Caco-2 (cell line): ENCODE results near the gene PGA3. TPM values are rescaled to one million over a fixed set of nuclear protein-coding genes. Genes with fewer than 3 reads are reported as not detected.

Source experiments
- BruUV-seq: library from RNA; stranded (reverse); fragments of 400-500 nt; replicated peaks from 2 replicates; lab custom pipeline; 2021; lab: Mats Ljungman, UMichigan
- CTCF ChIA-PET: fragments of 300-600 bp; sonication (Branson Sonifier 250); formaldehyde crosslinking; loops from one replicate; lab custom pipeline; 2022; ENCODE audit warnings: antibody characterized with exemption; lab: Charles Lee
- POLR2A ChIA-PET: fragments of 300-600 bp; sonication (Branson Sonifier 250); formaldehyde crosslinking; loops from one replicate; lab custom pipeline; 2022; ENCODE audit warnings: antibody characterized with exemption; lab: Charles Lee
- DNase-seq, 2 experiments: peaks; one replicate each; pipeline versions ENCODE4 v3.0.0 to v3.0.0-alpha.2; 2020 to 2022
- H3K27me3 ChIP-seq: replicated peaks from 2 replicates; pipeline ENCODE4 v1.6.0; 2011; ENCODE audit warnings: low read length; ENCODE audit not compliant: control insufficient read depth, insufficient read depth
- H3K36me3 ChIP-seq: 2 replicates; pipeline ENCODE4 v1.5.1; 2011; ENCODE audit warnings: low read length; ENCODE audit not compliant: control insufficient read depth, insufficient read depth
- H3K4me1 ChIP-seq: fragments of 250-450 bp; sonication (Bioruptor Pico); 2 replicates; pipeline ENCODE4 v1.5.1; 2020; ENCODE audit warnings: mild to moderate bottlenecking
- H3K4me3 ChIP-seq: 2 replicates; pipeline ENCODE4 v1.5.1; 2011; ENCODE audit warnings: low read depth, mild to moderate bottlenecking, control low read depth, low read length
- H3K9me3 ChIP-seq: fragments of 250-450 bp; sonication (Bioruptor Pico); 2 replicates; pipeline ENCODE4 v1.5.1; 2020; ENCODE audit warnings: mild to moderate bottlenecking, moderate library complexity
- H3K27ac Mint-ChIP-seq: one replicate; pipeline ENCODE4 v1.8.0; 2022; ENCODE audit warnings: mixed read lengths; ENCODE audit not compliant: unreplicated experiment
- H3K27me3 Mint-ChIP-seq: one replicate; pipeline ENCODE4 v1.8.0; 2022; ENCODE audit warnings: mixed read lengths; ENCODE audit not compliant: insufficient read depth, unreplicated experiment
- H3K36me3 Mint-ChIP-seq: one replicate; pipeline ENCODE4 v1.8.0; 2022; ENCODE audit warnings: mild to moderate bottlenecking, mixed read lengths; ENCODE audit not compliant: insufficient read depth, unreplicated experiment
- H3K4me1 Mint-ChIP-seq: one replicate; pipeline ENCODE4 v1.8.0; 2022; ENCODE audit warnings: low read depth, mixed read lengths; ENCODE audit not compliant: unreplicated experiment
- H3K4me3 Mint-ChIP-seq: one replicate; pipeline ENCODE4 v1.8.0; 2022; ENCODE audit warnings: mild to moderate bottlenecking, moderate library complexity, mixed read lengths; ENCODE audit not compliant: unreplicated experiment
- H3K9me3 Mint-ChIP-seq: one replicate; pipeline ENCODE4 v1.8.0; 2022; ENCODE audit warnings: mixed read lengths; ENCODE audit not compliant: unreplicated experiment
- intact Hi-C: fragments of 100-400 bp; cut with micrococcal nuclease; formaldehyde crosslinking; loops from one replicate; pipeline ENCODE4 v1.10.0; 2022; ENCODE audit not compliant: unreplicated experiment
- total RNA-seq: library from RNA; stranded (reverse); gene quantifications from 2 replicates; pipeline ENCODE4 v1.2.3, GENCODE V29; 2022
- TF ChIP-seq, protein P1 (sequence below), 2 experiments: fragments of 200-600 bp in 1 of 2; IDR thresholded peaks; 1 replicate in 1 of 2; 2 replicates in 1 of 2; pipeline versions ENCODE4 v1.5.1 to v1.8.0; 2011 to 2022; ENCODE audit warnings: antibody characterized with exemption in 1 of 2, control low read depth in 1 of 2, inconsistent platforms in 1 of 2, low read depth in 1 of 2, low read length in 1 of 2, mild to moderate bottlenecking in 1 of 2, moderate library complexity in 1 of 2; ENCODE audit not compliant: insufficient read depth in 1 of 2, severe bottlenecking in 1 of 2, unreplicated experiment in 1 of 2

The PGA3 gene
- total RNA-seq, 1 experiment from 2014 or later: not detected

- H3K4me3 Mint-ChIP-seq: no peak overlapping the region
- H3K4me1 ChIP-seq: no peaks in the 10 kb centered on the region; the same call in 1 of the 2 replicates
- ChIA-PET POLR2A (no interaction called here), CTCF (no interaction called here)
- no peaks in the 10 kb centered on the region for H3K27me3 Mint-ChIP-seq
- TF ChIP-seq, protein P1, sequence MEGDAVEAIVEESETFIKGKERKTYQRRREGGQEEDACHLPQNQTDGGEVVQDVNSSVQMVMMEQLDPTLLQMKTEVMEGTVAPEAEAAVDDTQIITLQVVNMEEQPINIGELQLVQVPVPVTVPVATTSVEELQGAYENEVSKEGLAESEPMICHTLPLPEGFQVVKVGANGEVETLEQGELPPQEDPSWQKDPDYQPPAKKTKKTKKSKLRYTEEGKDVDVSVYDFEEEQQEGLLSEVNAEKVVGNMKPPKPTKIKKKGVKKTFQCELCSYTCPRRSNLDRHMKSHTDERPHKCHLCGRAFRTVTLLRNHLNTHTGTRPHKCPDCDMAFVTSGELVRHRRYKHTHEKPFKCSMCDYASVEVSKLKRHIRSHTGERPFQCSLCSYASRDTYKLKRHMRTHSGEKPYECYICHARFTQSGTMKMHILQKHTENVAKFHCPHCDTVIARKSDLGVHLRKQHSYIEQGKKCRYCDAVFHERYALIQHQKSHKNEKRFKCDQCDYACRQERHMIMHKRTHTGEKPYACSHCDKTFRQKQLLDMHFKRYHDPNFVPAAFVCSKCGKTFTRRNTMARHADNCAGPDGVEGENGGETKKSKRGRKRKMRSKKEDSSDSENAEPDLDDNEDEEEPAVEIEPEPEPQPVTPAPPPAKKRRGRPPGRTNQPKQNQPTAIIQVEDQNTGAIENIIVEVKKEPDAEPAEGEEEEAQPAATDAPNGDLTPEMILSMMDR (IDR thresholded peaks at IDR 0.05; ENCODE audit: insufficient read depth in 1 of 2, low read depth in 1 of 2, low read length in 1 of 2, severe bottlenecking in 1 of 2, unreplicated experiment in 1 of 2): no peak
- H3K9me3 ChIP-seq: 0 out of 2 replicates have a peak, but pooled peaks cover 8% of the 10 kb centered on the region
- no TSS peak for BruUV-seq
- H3K36me3 ChIP-seq: no peaks in the 10 kb centered on the region
- no peak for DNase-seq
- no peak overlapping the region for H3K4me3 ChIP-seq
- H3K36me3 Mint-ChIP-seq: no peaks in the 10 kb centered on the region
- H3K27ac Mint-ChIP-seq: no peak overlapping the region
- H3K27me3 ChIP-seq: no peaks in the 10 kb centered on the region; the same call in 1 of the 2 replicates
- intact Hi-C loops: no loop called here
- H3K9me3 Mint-ChIP-seq: no peaks in the 10 kb centered on the region
- peaks cover 7% of the 10 kb centered on the region for H3K4me1 Mint-ChIP-seq
Observed at GRCh38 chr11:61194169-61194671, 9.1 kb upstream of the PGA3 start.

DNA sequence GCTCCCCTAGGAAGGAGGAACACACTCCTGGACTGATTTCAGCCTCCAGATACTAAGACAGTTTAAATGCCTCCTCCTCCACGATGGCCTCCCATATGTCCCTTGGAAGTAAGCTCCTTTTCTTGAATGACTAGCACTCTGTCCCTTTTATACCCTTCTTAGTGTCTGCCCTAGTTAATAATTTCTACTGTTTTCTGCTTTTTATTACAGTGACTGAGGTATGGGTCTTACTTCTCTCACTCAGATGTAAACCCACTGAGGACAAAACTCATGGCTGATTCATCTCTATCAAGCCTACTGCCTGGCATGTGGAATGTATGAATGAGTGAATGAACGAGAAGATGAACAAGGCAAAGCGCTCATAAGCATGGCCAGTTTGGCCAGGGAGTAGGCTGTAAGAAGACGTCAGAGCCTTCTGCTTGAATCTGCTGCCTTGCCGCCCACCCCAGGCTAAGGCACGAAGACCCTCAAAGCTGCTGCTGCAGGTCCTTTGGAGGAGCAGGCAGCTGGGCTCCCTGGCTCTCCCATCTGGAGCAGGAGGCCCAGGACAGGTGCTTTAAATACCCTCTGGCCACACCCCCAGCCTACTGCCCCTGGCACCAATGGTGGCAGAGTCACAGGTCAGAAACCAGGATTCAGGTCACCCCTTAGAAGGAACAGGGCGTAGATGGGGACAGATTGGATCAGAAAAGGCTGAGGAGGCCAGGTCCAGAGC lies 8.2 kb upstream of the PGA3 start:
- no TSS peak for BruUV-seq
- no peak overlapping the region for H3K4me3 Mint-ChIP-seq
- no peak overlapping the region for H3K27ac Mint-ChIP-seq
- H3K9me3 Mint-ChIP-seq: no peaks in the 10 kb centered on the region
- peaks cover 7% of the 10 kb centered on the region for H3K4me1 Mint-ChIP-seq
- H3K4me1 ChIP-seq: no peaks in the 10 kb centered on the region; the same call in 1 of the 2 replicates
- no peak overlapping the region for H3K4me3 ChIP-seq
- no peaks in the 10 kb centered on the region for H3K36me3 ChIP-seq
- TF ChIP-seq, protein P1 (IDR thresholded peaks at IDR 0.05; ENCODE audit: insufficient read depth in 1 of 2, low read depth in 1 of 2, low read length in 1 of 2, severe bottlenecking in 1 of 2, unreplicated experiment in 1 of 2): no peak
- H3K27me3 Mint-ChIP-seq: no peaks in the 10 kb centered on the region
- DNase-seq: no peak
- no peaks in the 10 kb centered on the region; the same call in 1 of the 2 replicates for H3K27me3 ChIP-seq
- H3K9me3 ChIP-seq: 0 out of 2 replicates have a peak, but pooled peaks cover 8% of the 10 kb centered on the region
- intact Hi-C loops: no loop called here
- no peaks in the 10 kb centered on the region for H3K36me3 Mint-ChIP-seq
- POLR2A ChIA-PET: no interaction called here
- CTCF ChIA-PET: no interaction called here

DNA sequence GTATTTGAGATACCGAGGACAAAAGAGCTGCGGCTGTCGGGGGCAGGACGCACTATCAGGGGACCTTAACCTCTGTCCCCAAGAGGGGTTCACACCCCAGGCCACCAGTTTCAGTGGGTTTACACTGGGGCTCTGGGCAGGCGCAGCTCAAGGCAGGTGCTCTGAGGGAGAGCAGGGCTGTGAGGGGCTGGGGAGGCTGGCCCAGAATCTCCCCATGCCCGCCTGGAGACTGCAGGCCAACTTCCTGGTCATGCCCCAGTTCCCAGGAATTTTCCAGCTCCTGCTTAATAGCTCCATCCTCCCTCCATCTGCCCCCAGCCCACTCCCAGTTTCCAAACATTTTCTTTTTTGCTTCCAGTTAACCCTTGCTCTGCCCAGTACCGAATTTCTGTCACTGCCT lies 7.6 kb upstream of the PGA3 start:
- Mint-ChIP-seq H3K4me3 (no peak overlapping the region), H3K27me3 (peaks cover 2% of the 10 kb centered on the region), H3K4me1 (peaks cover 7% of the 10 kb centered on the region), H3K27ac (no peak overlapping the region), H3K36me3 (no peaks in the 10 kb centered on the region), H3K9me3 (no peaks in the 10 kb centered on the region)
- H3K27me3 ChIP-seq: no peaks in the 10 kb centered on the region
- no peaks in the 10 kb centered on the region for H3K36me3 ChIP-seq
- H3K4me3 ChIP-seq: no peak overlapping the region
- POLR2A ChIA-PET: no interaction called here
- H3K9me3 ChIP-seq: 0 out of 2 replicates have a peak, but pooled peaks cover 8% of the 10 kb centered on the region
- intact Hi-C loops: no loop called here
- DNase-seq: no peak
- TF ChIP-seq, protein P1 (IDR thresholded peaks at IDR 0.05; ENCODE audit: insufficient read depth in 1 of 2, low read depth in 1 of 2, low read length in 1 of 2, severe bottlenecking in 1 of 2, unreplicated experiment in 1 of 2): no peak
- BruUV-seq: no TSS peak
- CTCF ChIA-PET: interaction anchor here (0.7 kb wide), 1 partner anchor 433 kb away, joined by 11 read pairs; no protein-coding TSS in a partner anchor
- H3K4me1 ChIP-seq: no peaks in the 10 kb centered on the region; the same call in 1 of the 2 replicates
